Parathyroid adenoma (tissue), 2 donors: ENCODE results near the gene ANO9.
"Not testable (repeated sequence)": the region's sequence is repeated elsewhere in the genome, so short reads cannot be mapped to it uniquely, and the experiment has no call there.

Source experiments
- H2AFZ ChIP-seq: fragments of 300-600 bp; sonication (generic); one replicate; pipeline ENCODE4 v1.7.0; 2017; ENCODE audit warnings: antibody characterized with exemption, mild to moderate bottlenecking
- H3K27ac ChIP-seq: fragments of 300-600 bp; sonication (generic); one replicate; pipeline ENCODE4 v1.7.0; 2017
- H3K27me3 ChIP-seq: fragments of 300-600 bp; sonication (generic); one replicate; pipeline ENCODE4 v1.7.0; 2017; ENCODE audit warnings: low read length; ENCODE audit not compliant: control insufficient read depth, insufficient read depth
- H3K36me3 ChIP-seq: fragments of 300-600 bp; sonication (generic); one replicate; pipeline ENCODE4 v1.7.0; 2017; ENCODE audit warnings: low read length; ENCODE audit not compliant: control insufficient read depth, insufficient read depth
- H3K4me1 ChIP-seq: fragments of 300-600 bp; sonication (generic); one replicate; pipeline ENCODE4 v1.7.0; 2017; ENCODE audit warnings: control low read depth
- H3K4me2 ChIP-seq: fragments of 300-600 bp; sonication (generic); one replicate; pipeline ENCODE4 v1.7.0; 2017; ENCODE audit warnings: low read length
- H3K4me3 ChIP-seq: fragments of 300-600 bp; sonication (generic); one replicate; pipeline ENCODE4 v1.7.0; 2017; ENCODE audit warnings: low read depth, low read length
- H3K79me2 ChIP-seq: fragments of 300-600 bp; sonication (generic); one replicate; pipeline ENCODE4 v1.7.0; 2017; ENCODE audit warnings: control low read depth
- H3K9ac ChIP-seq: fragments of 300-600 bp; sonication (generic); one replicate; pipeline ENCODE4 v1.7.0; 2017; ENCODE audit warnings: mild to moderate bottlenecking
- H3K9me3 ChIP-seq: fragments of 300-600 bp; sonication (generic); one replicate; pipeline ENCODE4 v1.7.0; 2017; ENCODE audit warnings: low read length; ENCODE audit not compliant: control insufficient read depth
- CTCF ChIP-seq: fragments of 300-600 bp; sonication (generic); IDR thresholded peaks from one replicate; pipeline ENCODE4 v1.7.0; 2017; ENCODE audit warnings: antibody characterized with exemption, mild to moderate bottlenecking
- donor health status: primary hyperparathyroidism.

The ANO9 gene

GRCh38 chr11:415640-416041 is 26.2 kb downstream of the ANO9 start:
- Histone ChIP-seq H3K27me3 (no peaks in the 10 kb centered on the region), H3K27ac (no peak overlapping the region)

GRCh38 chr11:414318-414857 is 27.4 kb downstream of the ANO9 start:
- Histone ChIP-seq H3K9me3 (no peaks in the 10 kb centered on the region), H3K79me2 (no peaks in the 10 kb centered on the region), H3K9ac (no peak overlapping the region), H3K27ac (no peak overlapping the region), H3K4me3 (peak overlapping the region; percentile 16), H2AFZ (no peak overlapping the region), H3K27me3 (no peaks in the 10 kb centered on the region), H3K4me1 (no peaks in the 10 kb centered on the region), H3K4me2 (no peak overlapping the region), H3K36me3 (no peaks in the 10 kb centered on the region)
- no peak for TF ChIP-seq CTCF

More at GRCh38 chr11:415640-416041, 26.2 kb downstream of the ANO9 start:
- no peak for TF ChIP-seq CTCF
- Histone ChIP-seq H3K4me2 (peak overlapping the region; percentile 73), H2AFZ (no peak overlapping the region), H3K79me2 (no peaks in the 10 kb centered on the region), H3K9me3 (no peaks in the 10 kb centered on the region), H3K9ac (no peak overlapping the region), H3K36me3 (no peaks in the 10 kb centered on the region), H3K4me3 (peak overlapping the region; percentile 51), H3K4me1 (no peaks in the 10 kb centered on the region)

GRCh38 chr11:413120-414081 is 28.4 kb downstream of the ANO9 start:
- H3K4me3 ChIP-seq = no peak overlapping the region
- H3K27ac ChIP-seq = no peak overlapping the region
- H3K9ac ChIP-seq = no peak overlapping the region
- TF ChIP-seq CTCF = no peak
- no peak overlapping the region for H2AFZ ChIP-seq
- H3K4me2 ChIP-seq = no peak overlapping the region
- no peaks in the 10 kb centered on the region for H3K79me2 ChIP-seq
- H3K27me3 ChIP-seq = no peaks in the 10 kb centered on the region
- H3K4me1 ChIP-seq = no peaks in the 10 kb centered on the region
- no peaks in the 10 kb centered on the region for H3K9me3 ChIP-seq
- no peaks in the 10 kb centered on the region for H3K36me3 ChIP-seq

- H3K4me2 ChIP-seq = no peak overlapping the region
- H2AFZ ChIP-seq = no peak overlapping the region
- no peak for TF ChIP-seq CTCF
- H3K9me3 ChIP-seq = no peaks in the 10 kb centered on the region
- no peaks in the 10 kb centered on the region for H3K4me1 ChIP-seq
- no peaks in the 10 kb centered on the region for H3K36me3 ChIP-seq
- no peak overlapping the region for H3K9ac ChIP-seq
- no peak overlapping the region for H3K27ac ChIP-seq
- H3K79me2 ChIP-seq = no peaks in the 10 kb centered on the region
- H3K4me3 ChIP-seq = no peak overlapping the region
- no peaks in the 10 kb centered on the region for H3K27me3 ChIP-seq
Observed at GRCh38 chr11:412641-413119, 29.1 kb downstream of the ANO9 start.

- not testable (repeated sequence) for H3K4me2 ChIP-seq, H3K4me1 ChIP-seq, H3K27ac ChIP-seq, H3K9me3 ChIP-seq, H3K36me3 ChIP-seq, H3K79me2 ChIP-seq, H3K9ac ChIP-seq, H2AFZ ChIP-seq, H3K4me3 ChIP-seq, H3K27me3 ChIP-seq
Observed at GRCh38 chr11:411520-411919, 30.3 kb downstream of the ANO9 start.

GRCh38 chr11:410711-411110 is 31.1 kb downstream of the ANO9 start:
- not testable (repeated sequence) for H2AFZ ChIP-seq, H3K27me3 ChIP-seq, H3K9me3 ChIP-seq, H3K4me2 ChIP-seq, H3K27ac ChIP-seq, H3K36me3 ChIP-seq, H3K4me3 ChIP-seq, H3K9ac ChIP-seq, H3K4me1 ChIP-seq, H3K79me2 ChIP-seq
